ENCODE data around the gene ITGB1BP1. TPM values are rescaled to one million over a fixed set of nuclear protein-coding genes. Genes with fewer than 3 reads are reported as not detected.

Gene ITGB1BP1
- total RNA-seq, result 100 to 1,000 TPM in 1 of 4 donors, 10 to 100 TPM in 3; 32.0 to 106 (median 45.1) TPM

- no peaks in the 10 kb centered on the region for H3K36me3 ChIP-seq
- intact Hi-C loops (cut with DNase I; ENCODE audit: low total_unique reads), result no loop called here
- no peaks in the 10 kb centered on the region for H3K4me1 ChIP-seq
- TF ChIP-seq POLR2A (IDR thresholded peaks at IDR 0.05), result peak; percentile 46 to 89
- peak in 3 of 4 experiments; percentile 36 to 56 (median 41) for TF ChIP-seq CTCF (IDR thresholded peaks at IDR 0.05)
- H3K27ac ChIP-seq, result peak within 1 kb of the TSS; percentile 90 to 98
- no peaks in the 10 kb centered on the region for H3K27me3 ChIP-seq
- DNase-seq, result peak; percentile 97 to 98
- H3K9me3 ChIP-seq, result no peaks in the 10 kb centered on the region
- peak within 1 kb of the TSS; percentile 87 to 88 for H3K4me3 ChIP-seq
Observed at GRCh38 chr2:9423100-9423921, at the start of gene ITGB1BP1, which contains the start of gene CPSF3. Gene ITGB1BP1 (minus strand): TSS chr2:9423528. CDS start chr2:9418697, 4,831 bp downstream. Gene CPSF3 (plus strand): TSS chr2:9423654. CDS start chr2:9423774, 120 bp downstream.

- H3K27ac ChIP-seq, result no peak overlapping the region
- no peaks in the 10 kb centered on the region for H3K27me3 ChIP-seq
- no peaks in the 10 kb centered on the region for H3K36me3 ChIP-seq
- no peak overlapping the region for H3K4me3 ChIP-seq
- no peak for TF ChIP-seq CTCF (IDR thresholded peaks at IDR 0.05)
- no peak for TF ChIP-seq POLR2A (IDR thresholded peaks at IDR 0.05)
- H3K9me3 ChIP-seq, result no peaks in the 10 kb centered on the region
- no peak for DNase-seq
- intact Hi-C loops (cut with DNase I; ENCODE audit: low total_unique reads), result no loop called here
- no peaks in the 10 kb centered on the region for H3K4me1 ChIP-seq
Observed at GRCh38 chr2:9472511-9472910, 49.2 kb upstream of the ITGB1BP1 start.

- Histone ChIP-seq H3K36me3 (no peaks in the 10 kb centered on the region), H3K27ac (no peak overlapping the region), H3K27me3 (no peaks in the 10 kb centered on the region), H3K4me3 (no peak overlapping the region), H3K9me3 (no peaks in the 10 kb centered on the region), H3K4me1 (no peaks in the 10 kb centered on the region)
- no peak for TF ChIP-seq POLR2A (IDR thresholded peaks at IDR 0.05)
- no peak for DNase-seq
- intact Hi-C loops (cut with DNase I; ENCODE audit: low total_unique reads), result no loop called here
Observed at GRCh38 chr2:9471206-9471605, 47.9 kb upstream of the ITGB1BP1 start.

GRCh38 chr2:9467687-9468086 lies 44.4 kb upstream of the ITGB1BP1 start:
- H3K4me3 ChIP-seq, result no peak overlapping the region
- DNase-seq, result no peak
- no peak for TF ChIP-seq CTCF (IDR thresholded peaks at IDR 0.05)
- TF ChIP-seq POLR2A (IDR thresholded peaks at IDR 0.05), result no peak
- H3K9me3 ChIP-seq, result no peaks in the 10 kb centered on the region
- H3K36me3 ChIP-seq, result no peaks in the 10 kb centered on the region
- H3K4me1 ChIP-seq, result no peaks in the 10 kb centered on the region
- intact Hi-C loops (cut with DNase I; ENCODE audit: low total_unique reads), result no loop called here
- H3K27me3 ChIP-seq, result no peaks in the 10 kb centered on the region
- no peak overlapping the region for H3K27ac ChIP-seq

- TF ChIP-seq CTCF (IDR thresholded peaks at IDR 0.05), result no peak
- no peak for TF ChIP-seq POLR2A (IDR thresholded peaks at IDR 0.05)
- H3K4me1 ChIP-seq, result no peaks in the 10 kb centered on the region
- DNase-seq, result no peak
- H3K27ac ChIP-seq, result no peak overlapping the region
- intact Hi-C loops (cut with DNase I; ENCODE audit: low total_unique reads), result no loop called here
- no peaks in the 10 kb centered on the region for H3K27me3 ChIP-seq
- no peak overlapping the region for H3K4me3 ChIP-seq
- no peaks in the 10 kb centered on the region for H3K36me3 ChIP-seq
- H3K9me3 ChIP-seq, result no peaks in the 10 kb centered on the region
Observed at GRCh38 chr2:9466147-9466683, 42.9 kb upstream of the ITGB1BP1 start.
